Posterior cingulate gyrus (tissue), 11 donors: ENCODE data around the gene DNAH8.

Source experiments
- DNase-seq, 10 donors: peaks; one replicate each; pipeline versions ENCODE4 v3.0.0 to v3.0.0-alpha.2; 2020 to 2021; ENCODE audit warnings: mixed read lengths in 3 of 10
- intact Hi-C: fragments of 100-400 bp; cut with DNase I; formaldehyde crosslinking; loops from one replicate; pipeline ENCODE4 v1.15.1; 2023

Gene DNAH8

DNA sequence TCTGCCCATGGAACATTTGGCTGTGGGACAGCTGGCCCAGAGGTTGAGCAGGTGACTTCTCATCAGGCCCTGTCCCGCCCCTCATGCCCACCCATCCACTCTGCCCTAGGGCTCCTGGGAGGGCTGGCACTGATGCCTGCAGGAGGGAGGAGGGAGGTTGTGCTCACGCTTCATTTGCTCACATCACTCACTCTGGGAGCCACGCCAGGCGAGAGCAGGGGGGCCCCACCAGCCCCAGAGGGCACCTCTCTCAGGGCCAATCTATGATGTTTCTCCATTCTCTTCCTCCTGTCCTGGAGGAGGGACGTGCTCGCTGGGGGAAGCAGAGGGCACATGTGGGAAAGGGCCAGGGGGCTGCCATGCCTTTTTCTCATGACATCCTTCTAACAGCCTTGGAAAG lies 322.6 kb downstream of the DNAH8 start:
- DNase-seq: no peak
- intact Hi-C loops: no loop called here

DNA sequence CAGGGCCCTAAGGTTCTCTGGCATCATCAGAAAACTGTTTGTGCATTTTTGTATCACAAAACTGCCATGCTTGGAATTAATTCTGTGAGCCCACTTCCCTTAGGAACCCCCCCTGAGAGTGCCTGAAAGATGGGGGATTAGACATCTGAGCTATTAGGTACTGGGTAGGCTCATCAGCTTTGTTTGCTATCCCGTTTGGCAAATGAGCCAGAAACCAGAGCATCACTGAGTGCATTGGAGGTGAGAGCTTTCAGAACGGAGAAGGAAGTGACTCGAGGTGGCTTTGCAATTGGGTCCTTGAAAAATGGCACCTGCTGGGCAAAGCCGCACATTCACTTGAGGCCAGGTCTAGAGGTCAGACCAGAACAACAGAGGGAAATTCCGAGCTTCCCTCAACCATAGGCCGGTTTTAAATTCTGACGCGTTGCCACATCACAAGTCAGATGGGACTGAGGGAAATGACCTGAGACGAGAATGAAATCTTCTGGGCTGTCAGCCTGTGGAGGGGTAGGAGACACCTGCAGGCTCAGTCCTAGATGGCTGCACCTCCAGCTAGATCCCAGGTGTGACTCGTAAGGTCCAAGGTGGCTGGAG lies 325.1 kb downstream of the DNAH8 start:
- intact Hi-C loops: no loop called here
- DNase-seq: no peak

DNA sequence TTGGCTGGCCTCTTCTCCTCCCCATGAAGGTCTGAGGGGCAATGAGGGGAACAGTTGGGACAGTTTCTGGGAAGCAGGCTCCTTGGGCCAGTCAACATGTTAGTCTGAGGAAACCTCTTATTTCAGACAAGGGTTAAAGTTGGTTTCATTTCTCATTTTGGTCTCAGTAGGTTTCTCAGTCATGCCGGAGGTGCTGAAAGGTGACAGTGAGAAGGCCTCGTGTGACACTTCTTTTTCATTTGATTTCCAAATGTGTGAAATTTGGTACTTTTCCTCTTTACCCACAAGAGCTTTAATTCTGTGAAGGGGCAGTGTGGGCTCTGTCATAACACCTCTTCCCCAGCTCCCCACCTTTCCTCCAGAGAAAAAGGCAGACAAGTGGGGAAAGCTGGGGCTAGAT lies 326.0 kb downstream of the DNAH8 start:
- DNase-seq: no peak
- intact Hi-C loops: no loop called here

DNA sequence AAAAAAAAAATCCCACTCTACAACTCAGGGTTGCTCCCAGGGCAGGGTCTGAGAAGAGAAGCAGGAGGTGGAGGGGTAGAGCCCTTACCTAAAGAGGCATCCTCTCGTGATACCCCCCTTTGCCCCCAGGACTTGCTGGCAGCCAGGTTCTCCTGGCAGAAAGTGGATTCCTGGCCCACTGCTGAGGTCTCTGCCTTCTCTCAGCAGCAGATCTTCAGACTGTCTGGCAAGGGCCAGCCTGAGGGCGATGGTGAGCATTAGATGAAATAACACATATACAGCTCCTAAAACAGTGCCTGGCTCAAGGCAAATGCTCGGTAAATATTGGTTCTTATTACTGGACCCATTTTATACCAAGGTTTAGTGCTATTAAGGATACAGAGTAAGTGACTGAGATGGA lies 328.7 kb downstream of the DNAH8 start:
- DNase-seq: no peak

DNA sequence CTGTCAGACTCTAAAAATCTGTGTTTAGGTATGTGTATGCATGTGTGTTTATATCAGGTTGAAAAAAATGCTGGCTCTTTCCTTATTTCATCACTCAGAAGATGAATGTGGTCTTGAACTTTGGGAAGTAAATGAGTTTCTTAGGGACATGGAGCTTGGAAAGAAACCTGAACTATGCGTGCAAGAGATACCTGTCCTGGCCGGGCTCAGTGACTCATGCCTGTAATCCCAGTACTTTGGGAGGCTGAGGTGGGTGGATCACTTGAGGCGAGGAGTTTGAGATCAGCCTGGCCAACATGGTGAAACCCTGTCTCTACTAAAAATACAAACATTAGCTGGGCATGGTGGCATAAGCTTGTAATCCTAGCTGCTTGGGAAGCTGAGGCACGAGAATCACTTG lies 329.1 kb downstream of the DNAH8 start:
- peak in 1 of 10 donors; percentile 30 for DNase-seq
- intact Hi-C loops: no loop called here

More for the DNA sequence above, 328.7 kb downstream of the DNAH8 start:
- intact Hi-C loops: no loop called here

DNA sequence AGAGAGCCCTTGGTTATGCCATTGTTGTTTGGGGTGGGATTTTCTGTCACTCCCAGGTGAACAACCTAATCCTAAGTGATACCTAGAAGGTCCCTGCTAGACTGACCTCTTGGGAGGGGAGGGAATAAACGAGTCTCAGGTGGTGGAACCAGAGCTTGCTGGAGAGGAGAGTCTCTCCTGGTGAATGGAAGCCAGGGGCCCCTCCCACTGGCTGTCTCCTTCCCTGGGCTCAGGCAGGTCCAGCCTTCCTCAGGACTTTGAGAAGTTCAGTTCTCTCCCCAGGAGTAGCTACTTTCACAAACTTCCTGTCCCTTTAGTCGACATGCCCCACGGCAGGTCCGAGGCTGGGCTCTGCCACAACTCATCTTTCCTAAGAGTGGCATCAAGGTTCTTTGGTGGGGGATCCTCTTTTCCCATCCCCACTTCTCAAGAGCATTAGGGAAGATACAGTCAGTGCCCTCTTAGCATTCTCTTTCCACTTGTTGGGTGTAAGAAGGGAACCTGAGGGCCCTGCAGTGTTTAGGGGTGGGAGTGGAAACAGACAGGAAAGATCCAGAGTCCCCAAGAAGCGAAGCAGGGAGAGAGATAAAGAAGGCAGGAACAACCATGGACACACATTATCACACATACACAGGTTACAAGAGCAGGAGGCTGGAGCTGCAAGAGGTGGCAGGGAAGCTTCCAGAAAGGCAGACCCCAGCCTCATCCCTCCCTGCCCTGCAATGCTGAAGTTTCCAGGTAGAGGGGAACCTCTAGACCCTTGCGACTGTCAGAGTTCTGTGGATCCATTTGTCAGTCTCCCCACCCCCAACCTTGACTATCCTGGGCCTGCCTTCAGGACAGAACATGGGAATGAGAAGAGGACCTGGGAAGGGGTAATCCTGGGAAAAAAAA lies 332.6 kb downstream of the DNAH8 start:
- intact Hi-C loops: no loop called here
- DNase-seq: peak in 1 of 10 donors; percentile 41

DNA sequence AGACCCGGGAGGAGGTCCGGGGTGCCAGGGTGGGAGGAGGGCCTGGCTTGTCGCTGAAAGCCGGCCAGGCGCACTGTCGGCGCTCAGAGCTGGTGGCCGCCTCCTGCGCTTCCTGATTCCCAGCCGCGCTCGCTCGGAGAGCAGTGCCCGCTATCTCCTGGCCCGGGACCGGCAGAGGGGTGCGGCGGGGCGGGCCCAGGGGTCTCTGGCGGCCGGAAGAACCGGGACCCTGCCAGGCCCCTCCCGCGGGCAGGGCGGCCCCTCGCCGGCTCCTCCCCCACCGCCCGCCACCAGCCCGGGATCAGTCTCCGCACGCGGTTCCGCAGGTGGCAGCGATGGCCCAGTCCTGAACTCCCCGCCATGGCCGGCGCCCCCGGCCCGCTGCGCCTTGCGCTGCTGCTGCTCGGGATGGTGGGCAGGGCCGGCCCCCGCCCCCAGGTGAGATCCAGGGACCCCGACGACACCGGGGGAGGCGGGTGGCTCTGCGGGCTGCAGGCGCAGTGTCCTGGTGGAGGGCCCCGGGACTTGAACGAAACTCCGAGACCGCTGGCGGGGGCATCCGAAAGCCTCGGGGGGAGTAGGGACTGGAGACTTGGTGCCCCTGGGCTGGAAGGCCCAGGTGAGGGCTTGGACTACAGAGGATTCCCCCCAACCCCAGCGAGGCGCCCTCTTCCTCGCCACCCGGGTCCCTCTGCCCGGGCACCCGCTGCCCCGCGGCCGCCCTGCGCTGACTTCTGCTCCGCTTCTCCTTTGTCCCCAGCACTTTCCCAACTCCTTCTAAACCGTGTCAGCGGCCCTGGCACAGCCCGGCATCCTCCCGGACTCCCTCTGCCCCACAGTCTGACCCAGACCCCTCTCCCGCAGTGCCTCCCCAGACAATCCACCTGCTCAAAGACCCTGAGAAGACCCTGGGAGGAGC lies 333.6 kb downstream of the DNAH8 start, which contains the start of gene GLP1R:
Gene GLP1R, plus strand, starts transcription at position 301 of the 919 bp plus-strand sequence. Its CDS starts 60 bp downstream, at position 361.
- intact Hi-C loops: no loop called here
- peak in 1 of 10 donors; percentile 74 for DNase-seq

DNA sequence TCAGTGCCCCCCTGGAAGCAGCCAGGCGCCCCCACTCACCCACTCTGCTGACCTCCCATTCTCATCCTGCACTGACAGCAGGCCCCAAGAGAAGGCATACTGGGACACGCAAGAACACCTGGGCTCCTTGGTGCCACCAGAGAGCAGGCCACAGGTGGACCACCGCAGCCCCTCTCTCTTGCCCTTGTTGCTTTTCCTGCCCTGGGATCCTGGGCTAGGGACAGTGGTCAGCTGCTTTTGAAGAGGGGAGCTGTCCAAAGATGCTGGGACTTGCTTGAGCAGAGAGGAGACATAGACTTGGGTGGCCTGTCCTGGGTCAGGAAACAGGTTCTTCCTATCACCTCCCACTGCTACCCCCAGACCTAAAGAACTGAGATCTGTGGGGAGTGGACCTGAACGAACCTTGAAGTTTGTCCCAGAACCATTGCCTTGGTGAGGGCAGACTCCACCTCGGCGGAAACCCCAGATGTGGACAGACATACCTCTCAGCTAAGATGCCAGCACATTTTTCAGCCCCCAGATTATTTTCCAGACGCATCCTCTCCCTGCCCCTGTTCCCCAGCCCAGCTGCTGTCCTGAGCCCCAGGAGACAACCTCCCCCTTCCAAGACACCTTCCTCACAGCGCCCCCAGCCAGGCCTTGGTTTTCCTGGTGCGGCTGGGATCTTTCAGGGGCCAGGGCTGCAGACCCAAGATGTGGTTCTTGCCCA lies 334.6 kb downstream of the DNAH8 start:
- peak in 1 of 10 donors; percentile 53 for DNase-seq
- intact Hi-C loops: no loop called here

DNA sequence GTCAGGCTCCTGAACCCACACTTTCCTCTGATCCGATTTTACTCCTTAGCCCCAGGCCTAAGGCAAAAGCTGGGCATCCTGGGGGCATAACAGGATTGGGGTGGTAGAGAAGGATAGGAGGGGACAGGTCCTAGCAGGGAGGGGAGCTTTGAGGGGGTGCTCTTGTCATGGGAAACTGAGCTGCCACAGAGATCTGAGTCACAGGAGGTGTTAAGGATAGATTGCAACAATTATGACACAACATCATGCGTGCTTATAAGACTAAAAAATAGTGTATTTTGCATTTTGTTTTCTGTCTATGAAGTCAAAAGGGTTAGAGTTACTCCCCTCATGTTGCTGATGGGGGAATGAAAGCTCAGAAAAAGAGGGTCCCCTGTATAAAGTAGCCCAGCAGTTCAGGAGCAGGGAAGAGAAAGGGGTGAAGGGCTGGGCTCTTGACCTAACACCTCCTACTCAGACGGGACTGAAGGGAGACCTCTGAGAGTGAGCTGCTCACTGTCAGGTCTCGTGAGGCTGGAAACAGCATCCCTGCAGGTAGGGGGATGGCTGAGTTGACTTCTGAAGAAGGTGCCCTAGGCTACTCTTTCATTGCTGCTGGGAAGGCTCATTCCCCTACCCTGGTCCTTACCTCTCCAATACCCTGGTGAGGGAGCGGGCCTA lies 335.5 kb downstream of the DNAH8 start:
- DNase-seq: peak in 1 of 10 donors; percentile 38
- intact Hi-C loops: no loop called here

DNA sequence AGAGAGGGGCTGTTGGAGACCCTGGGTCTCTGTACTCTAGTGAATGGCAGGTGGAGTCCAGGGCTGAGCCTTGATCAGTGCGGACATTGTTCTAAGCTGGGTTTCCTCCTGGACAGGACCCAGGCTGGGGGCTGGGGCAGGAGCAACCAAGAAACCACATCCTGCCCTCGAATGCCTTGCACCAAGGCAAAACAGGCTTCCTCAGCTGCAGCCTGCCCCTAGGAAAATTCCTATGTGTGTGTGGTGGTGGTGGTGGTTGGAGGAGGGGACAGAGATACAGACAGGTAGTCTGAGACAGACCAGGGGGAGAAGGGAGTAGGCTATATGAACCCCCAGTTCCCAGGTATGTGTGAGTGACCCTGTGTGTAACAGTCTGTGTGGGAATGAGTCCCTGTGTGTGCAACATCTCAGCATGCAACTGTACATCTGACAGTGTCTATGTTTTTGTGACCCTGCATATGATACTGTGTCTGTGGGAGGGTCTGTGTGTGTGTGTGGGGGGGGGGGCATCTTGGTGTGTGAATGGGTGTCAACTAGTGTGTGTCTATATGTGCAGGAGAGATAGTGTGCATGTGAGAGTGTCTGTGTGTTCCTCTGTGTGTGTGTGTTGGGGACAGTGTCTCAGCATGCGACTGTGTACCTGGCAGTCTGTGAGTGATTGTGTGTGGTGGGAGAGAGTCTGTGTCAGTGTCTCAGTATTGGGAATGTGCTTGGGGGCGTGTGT lies 336.4 kb downstream of the DNAH8 start:
- intact Hi-C loops: no loop called here
- DNase-seq: peak in 1 of 10 donors; percentile 40

DNA sequence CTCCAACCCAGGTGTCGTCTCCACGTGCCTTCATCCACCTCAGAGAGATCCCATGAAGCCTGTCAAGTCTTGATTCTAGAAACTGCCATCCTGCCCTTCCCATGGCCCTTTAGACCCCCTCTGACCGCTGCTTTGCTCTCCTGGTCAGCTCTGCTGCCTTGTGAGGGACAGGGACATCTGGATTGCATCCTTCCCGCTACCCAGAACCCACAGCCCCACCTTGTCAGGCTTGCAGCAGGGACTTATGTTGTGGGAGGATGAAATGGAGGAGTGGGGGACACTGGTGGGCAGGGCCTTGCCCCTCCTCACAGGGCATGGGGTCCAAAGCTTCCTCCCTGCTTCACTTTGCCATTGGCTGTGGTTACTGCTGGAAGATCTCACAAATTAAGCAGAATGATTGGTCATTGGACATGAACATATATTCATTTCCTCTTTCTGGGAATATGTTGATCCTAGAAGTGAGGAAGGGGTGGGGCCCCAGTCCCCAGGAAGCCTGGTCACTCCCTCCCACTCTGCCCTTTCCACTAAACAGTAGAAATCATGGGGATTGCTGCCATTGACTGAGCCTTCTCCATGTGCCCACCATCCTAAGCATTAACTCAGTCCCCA lies 338.0 kb downstream of the DNAH8 start:
- peak in 1 of 10 donors; percentile 67 for DNase-seq
- intact Hi-C loops: no loop called here

DNA sequence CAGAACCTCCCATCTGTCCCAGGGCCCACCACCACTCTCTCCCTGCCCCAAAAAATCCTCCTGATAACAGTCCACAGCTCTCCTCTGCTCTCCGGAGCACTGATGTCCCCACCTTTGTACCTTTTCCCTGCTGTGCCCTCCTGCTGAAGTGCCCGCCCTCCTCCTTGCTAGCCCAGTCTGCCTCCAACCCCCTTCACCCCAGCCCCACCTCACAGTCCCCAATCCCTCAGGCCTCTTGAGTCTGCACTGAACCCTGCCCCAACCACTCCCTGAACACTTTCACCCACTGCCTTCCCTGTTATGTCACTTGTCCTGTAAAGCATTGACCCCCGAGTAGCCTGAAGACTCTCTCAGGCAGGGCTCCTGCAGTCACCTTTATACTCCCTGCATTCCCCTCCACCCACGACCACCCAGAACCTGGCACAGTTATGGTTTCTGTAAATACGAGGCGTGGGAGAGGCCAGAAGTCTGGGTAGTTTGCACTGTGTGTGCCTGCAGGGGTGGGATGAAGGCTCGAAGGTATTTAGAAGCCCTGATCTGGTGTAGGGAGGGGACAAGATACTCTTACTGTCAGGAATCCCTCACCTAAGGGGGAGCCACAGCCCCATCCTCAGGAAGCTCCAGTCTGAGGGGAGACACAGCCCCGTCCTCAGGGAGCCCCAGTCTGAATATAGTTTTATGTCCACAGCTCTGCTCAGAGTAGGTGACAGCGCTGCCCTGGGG lies 338.9 kb downstream of the DNAH8 start:
- peak in 1 of 10 donors; percentile 24 for DNase-seq
- intact Hi-C loops: no loop called here

DNA sequence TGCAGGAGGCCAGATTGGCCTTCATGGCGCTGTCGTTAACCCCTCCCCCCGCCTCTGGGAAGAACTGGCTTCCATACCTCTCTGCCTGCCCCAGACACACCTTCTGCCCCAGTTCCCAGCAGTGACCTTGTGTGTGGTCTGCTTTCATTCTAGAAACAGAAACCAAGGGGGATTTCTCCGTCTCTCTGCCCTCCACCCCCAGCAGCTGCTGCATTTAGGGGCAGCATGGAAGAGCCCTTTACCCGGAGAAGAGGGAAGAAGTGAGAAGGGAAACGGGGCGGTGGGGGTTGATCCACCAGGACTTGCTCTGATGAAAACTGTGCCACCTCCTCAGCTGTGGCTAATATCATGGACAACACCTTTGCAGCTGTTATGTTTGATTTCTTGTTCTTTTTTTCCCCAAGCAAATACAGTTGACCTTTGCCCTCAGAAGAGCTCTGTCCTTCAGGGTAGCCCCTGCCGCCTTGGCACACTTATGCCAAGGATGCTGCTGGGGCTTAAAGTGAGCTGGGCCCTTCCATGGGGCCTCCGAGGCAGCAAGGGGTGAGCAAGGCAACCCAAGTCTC lies 339.5 kb downstream of the DNAH8 start:
- peak in 1 of 10 donors; percentile 50 for DNase-seq
- intact Hi-C loops: no loop called here

DNA sequence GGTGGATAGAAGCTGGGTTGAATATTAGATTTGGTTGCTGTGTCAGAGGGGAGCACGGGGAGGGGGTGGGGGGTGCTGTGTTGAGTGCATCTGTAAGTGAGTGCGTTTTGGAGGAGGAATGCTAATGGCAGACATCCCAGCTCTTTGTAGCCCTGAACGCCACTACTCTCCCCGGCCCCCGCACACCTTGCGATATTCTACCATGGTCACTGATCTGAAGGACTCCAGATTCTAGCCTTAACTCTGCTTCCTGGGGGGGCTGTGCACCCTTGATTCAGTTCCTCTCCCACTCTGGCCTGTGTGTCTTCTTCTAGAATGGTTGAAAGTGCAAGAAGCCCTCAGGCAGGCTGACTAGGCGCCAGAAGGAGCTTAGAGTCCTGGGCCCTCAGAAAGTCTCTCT lies 340.6 kb downstream of the DNAH8 start:
- DNase-seq: peak in 1 of 10 donors; percentile 41
- intact Hi-C loops: no loop called here

DNA sequence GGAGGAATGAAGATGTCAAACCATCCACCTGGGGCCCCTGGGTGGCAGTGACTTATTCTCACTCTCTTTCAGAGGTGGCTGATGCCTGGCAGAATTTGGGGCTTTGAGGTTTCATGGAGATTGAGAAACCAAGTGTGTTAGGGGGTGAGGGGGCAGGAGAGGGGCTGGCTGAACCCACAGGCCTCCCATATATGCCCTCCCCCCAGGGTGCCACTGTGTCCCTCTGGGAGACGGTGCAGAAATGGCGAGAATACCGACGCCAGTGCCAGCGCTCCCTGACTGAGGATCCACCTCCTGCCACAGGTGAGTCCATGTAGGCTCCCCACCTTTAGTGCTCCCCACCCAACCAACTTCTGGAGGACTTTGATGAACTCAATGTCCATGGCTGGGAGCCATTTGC lies 341.1 kb downstream of the DNAH8 start:
- intact Hi-C loops: no loop called here
- DNase-seq: peak in 2 of 10 donors; percentile 54 to 75

DNA sequence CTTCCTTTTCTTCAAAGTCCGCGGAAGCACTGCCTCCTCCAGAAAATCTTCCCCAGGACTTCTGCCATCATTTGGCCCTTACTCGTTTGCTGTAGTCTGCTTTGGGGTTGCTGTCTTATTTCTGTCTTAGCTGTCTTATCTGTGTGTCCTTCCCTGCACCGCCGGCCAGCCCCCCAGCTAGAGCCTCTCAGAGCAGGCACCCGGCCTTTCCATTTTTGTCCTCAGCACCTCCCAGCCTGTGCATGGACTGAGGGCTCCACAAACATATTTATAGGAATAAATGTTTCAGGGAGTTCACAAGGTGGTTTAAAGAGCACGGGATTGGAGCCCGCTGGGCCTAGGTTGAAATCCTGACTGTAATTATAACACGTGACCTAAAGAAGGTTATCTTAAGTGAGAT lies 341.6 kb downstream of the DNAH8 start:
- intact Hi-C loops: no loop called here
- peak in 1 of 10 donors; percentile 57 for DNase-seq
